Right lobe of liver (tissue), 6 donors: Measurements from ENCODE around the gene VSTM2B. TPM values are rescaled to one million over a fixed set of nuclear protein-coding genes. Genes with fewer than 3 reads are reported as not detected.

Experiments used
- ATAC-seq, 4 donors: fragments of 200-7000 bp; cut with Tn5 transposase; one replicate each; pipeline ENCODE4 v1.9.1; 2020; ENCODE audit warnings: mild to moderate bottlenecking in 4 of 4, moderate library complexity in 4 of 4
- DNase-seq, 3 donors: peaks; one replicate each; pipeline ENCODE4 v3.0.0-alpha.2; 2020
- H3K27ac ChIP-seq, 3 donors: fragments of 200-600 bp; one replicate each; pipeline ENCODE4 v1.8.0; 2022
- H3K27me3 ChIP-seq, 2 donors: fragments of 200-600 bp; one replicate each; pipeline ENCODE4 v1.8.0; 2022
- H3K36me3 ChIP-seq, 4 donors: fragments of 200-600 bp; sonication (generic) in 1 of 4; one replicate each; pipeline versions ENCODE4 v1.5.1 to v1.8.0; 2017 to 2022; ENCODE audit warnings: control low read depth in 1 of 4
- H3K4me1 ChIP-seq, 4 donors: fragments of 200-600 bp; sonication (generic) in 1 of 4; one replicate each; pipeline versions ENCODE4 v1.5.1 to v1.8.0; 2017 to 2022; ENCODE audit warnings: control low read depth in 1 of 4
- H3K4me3 ChIP-seq, 3 donors: fragments of 200-600 bp; one replicate each; pipeline ENCODE4 v1.8.0; 2022
- H3K9me3 ChIP-seq, 4 donors: fragments of 200-600 bp; sonication (generic) in 1 of 4; one replicate each; pipeline versions ENCODE4 v1.5.1 to v1.8.0; 2017 to 2022; ENCODE audit warnings: control low read depth in 1 of 4
- POLR2A ChIP-seq: fragments of 450-650 bp; IDR thresholded peaks from one replicate; pipeline ENCODE4 v1.6.1; 2017; ENCODE audit warnings: antibody characterized with exemption, mild to moderate bottlenecking
- WGBS: methylation state at CpG from one replicate; pipeline ENCODE4 v1.1.6; 2018; ENCODE audit warnings: low coverage, low lambda C conversion rate; ENCODE audit not compliant: insufficient coverage; ENCODE audit errors: missing lambda C conversion rate; 5-methylcytosine and 5-hydroxymethylcytosine counted together
- intact Hi-C, 2 donors: fragments of 100-400 bp; cut with DNase I; formaldehyde crosslinking; loops; one replicate each; pipeline versions ENCODE4 v1.11.2 to v1.14.1; 2022
- total RNA-seq, 6 experiments: library from RNA; depleted of rRNA in 2 of 6; stranded (reverse); fragments of >200 nt in 2 of 6; fragmentation: NEBNext Ultra II Directional in 3 of 6; extraction: Animal tissue kit (Norgen Biotek cat#: 25700) in 3 of 6; gene quantifications; one replicate each; pipeline versions ENCODE4 v1.1.0 to v1.2.4, GENCODE V29; 2016 to 2023
- TF ChIP-seq, protein P1 (sequence below), 4 donors: fragments of 200-600 bp in 3 of 4; fragments of 450-650 bp in 1 of 4; IDR thresholded peaks; one replicate each; pipeline versions ENCODE4 v1.5.1 to v1.8.0; 2016 to 2022; ENCODE audit warnings: antibody characterized with exemption in 4 of 4, mild to moderate bottlenecking in 2 of 4
- donor health status: DM: no; HTN: yes; CAD: no.
- donor health status: DM: no; HTN: no; CAD: no.
- donor health status: DM: no; HTN: no; CAD: no.
- donor health status: DM: no; HTN: yes; CAD: no.
- donor health status: DM: no; HTN: yes; CAD: no.

The VSTM2B gene
- total RNA-seq, 6 experiments from 2014 or later, result not detected

DNA sequence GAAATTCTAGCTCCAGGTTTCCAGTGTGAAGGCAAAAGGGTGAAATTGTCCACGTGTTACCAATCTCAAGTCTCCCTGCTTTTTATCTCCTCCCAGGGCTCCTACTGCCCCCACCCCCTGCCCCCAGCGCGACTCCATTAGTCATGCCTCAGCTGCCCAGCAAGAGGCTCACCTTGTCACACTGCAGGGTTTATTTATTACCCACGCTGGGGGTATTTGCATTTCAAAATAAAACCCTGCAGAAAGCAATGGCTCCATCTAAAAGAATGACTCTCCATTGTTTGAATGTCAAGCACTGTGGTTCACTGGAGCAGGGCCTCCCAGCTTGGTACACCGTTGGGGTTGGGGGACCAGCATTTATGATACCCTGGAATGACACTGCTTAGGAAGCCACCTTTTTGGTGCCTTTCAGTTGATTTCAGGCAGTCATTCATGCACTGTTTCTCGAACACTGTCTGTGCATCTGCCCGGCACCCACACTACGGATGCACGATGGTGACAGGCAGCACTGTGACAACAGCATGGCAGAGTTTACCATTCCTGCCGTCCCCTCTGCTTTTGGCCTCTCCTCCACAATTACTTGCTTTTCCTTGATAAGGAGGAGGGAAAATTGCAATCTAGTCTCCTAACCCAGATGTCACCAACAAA lies 70.4 kb downstream of the VSTM2B start:
- no peaks in the 10 kb centered on the region for H3K4me1 ChIP-seq
- no peak overlapping the region for H3K4me3 ChIP-seq
- no peak overlapping the region for H3K27ac ChIP-seq
- ATAC-seq (no peak), DNase-seq (no peak)
- no peaks in the 10 kb centered on the region for H3K27me3 ChIP-seq
- intact Hi-C loops, result no loop called here
- H3K9me3 ChIP-seq, result no peaks in the 10 kb centered on the region
- 16% methylated on average over 9 of the region's 10 CpGs for WGBS
- no peaks in the 10 kb centered on the region for H3K36me3 ChIP-seq
- no peak for TF ChIP-seq POLR2A
- TF ChIP-seq, protein P1, sequence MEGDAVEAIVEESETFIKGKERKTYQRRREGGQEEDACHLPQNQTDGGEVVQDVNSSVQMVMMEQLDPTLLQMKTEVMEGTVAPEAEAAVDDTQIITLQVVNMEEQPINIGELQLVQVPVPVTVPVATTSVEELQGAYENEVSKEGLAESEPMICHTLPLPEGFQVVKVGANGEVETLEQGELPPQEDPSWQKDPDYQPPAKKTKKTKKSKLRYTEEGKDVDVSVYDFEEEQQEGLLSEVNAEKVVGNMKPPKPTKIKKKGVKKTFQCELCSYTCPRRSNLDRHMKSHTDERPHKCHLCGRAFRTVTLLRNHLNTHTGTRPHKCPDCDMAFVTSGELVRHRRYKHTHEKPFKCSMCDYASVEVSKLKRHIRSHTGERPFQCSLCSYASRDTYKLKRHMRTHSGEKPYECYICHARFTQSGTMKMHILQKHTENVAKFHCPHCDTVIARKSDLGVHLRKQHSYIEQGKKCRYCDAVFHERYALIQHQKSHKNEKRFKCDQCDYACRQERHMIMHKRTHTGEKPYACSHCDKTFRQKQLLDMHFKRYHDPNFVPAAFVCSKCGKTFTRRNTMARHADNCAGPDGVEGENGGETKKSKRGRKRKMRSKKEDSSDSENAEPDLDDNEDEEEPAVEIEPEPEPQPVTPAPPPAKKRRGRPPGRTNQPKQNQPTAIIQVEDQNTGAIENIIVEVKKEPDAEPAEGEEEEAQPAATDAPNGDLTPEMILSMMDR (IDR thresholded peaks at IDR 0.05), result no peak

DNA sequence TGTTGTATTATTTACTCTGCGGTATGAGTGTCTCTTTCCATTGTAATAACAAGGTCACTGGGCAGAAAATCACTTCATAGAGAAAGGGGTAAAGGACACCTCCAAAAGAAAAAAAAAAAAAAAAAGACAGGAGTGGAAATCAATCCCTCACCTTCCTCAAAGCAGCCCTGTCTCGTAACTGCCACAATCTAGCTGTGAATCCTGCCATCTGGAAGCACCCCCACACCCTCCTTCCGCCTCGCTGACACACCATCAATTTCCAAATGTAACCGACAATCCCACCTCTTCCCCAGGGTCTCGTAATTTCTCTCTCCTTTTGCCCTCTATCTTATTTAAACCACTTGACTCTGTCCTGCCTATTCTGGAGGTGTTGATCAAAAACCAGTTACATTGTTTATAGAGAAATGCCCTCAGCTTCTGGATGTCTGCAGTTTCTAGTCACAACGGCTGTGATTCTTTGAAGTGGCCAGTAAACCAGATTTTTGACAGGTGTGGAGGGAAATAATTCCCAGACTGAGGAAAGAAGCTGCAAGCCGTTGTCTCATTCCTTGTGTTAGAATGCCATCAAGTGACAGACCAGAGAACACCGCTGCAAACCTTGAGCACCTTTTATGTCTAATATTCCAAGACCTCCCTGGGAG lies 71.2 kb downstream of the VSTM2B start:
- Histone ChIP-seq H3K9me3 (no peaks in the 10 kb centered on the region), H3K4me3 (no peak overlapping the region), H3K27ac (no peak overlapping the region), H3K27me3 (no peaks in the 10 kb centered on the region), H3K4me1 (no peaks in the 10 kb centered on the region), H3K36me3 (no peaks in the 10 kb centered on the region)
- 23% methylated on average over 9 of the region's 9 CpGs for WGBS
- DNase-seq (no peak), ATAC-seq (no peak)
- TF ChIP-seq, protein P1 (IDR thresholded peaks at IDR 0.05), result no peak
- TF ChIP-seq POLR2A, result no peak
- intact Hi-C loops, result no loop called here

DNA sequence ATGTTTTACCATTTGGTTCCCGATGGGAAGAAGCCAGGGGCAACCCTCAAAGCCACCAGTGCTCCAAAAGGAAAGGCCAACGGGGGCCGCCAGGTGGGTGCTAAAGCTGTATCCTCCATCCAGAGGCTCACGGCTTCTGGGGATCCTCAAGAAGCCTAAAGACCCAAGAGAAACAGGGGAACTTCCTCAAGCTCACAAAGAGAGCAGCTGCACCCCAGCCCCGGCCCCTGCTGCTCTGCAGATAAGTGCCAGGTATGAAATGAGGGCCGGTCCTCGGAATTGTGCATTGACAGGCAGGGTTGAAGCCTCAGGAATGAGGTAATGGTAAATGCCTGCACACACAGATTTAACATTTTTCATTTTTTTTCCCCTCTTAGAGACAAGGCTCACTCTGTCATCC lies 72.2 kb downstream of the VSTM2B start:
- intact Hi-C loops, result no loop called here
- no peaks in the 10 kb centered on the region for H3K9me3 ChIP-seq
- no peaks in the 10 kb centered on the region for H3K36me3 ChIP-seq
- 50% methylated on average over 1 of the region's 7 CpGs for WGBS
- no peaks in the 10 kb centered on the region for H3K27me3 ChIP-seq
- TF ChIP-seq, protein P1 (IDR thresholded peaks at IDR 0.05), result no peak
- no peak for TF ChIP-seq POLR2A
- no peak overlapping the region for H3K4me3 ChIP-seq
- no peak for ATAC-seq
- no peaks in the 10 kb centered on the region for H3K4me1 ChIP-seq
- no peak for DNase-seq
- H3K27ac ChIP-seq, result no peak overlapping the region

DNA sequence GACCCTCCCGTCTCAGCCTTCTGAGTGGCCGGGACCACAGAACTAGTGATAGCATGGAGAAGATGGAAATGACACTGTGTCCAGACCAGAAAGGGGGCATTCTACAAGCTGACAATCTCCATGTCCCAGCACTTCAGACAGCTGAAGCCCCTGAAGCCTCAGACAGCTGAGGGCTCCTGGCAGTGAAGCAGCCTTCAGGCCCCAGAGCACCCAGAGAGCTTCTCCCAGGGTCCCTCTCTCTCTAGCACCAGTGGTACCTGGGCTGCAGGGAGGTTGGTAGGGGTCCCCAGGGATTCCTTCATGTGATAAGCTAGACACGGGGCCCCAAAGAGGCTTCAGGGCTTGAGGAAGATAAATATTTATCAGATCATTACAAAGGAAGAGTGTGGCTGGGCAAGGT lies 72.7 kb downstream of the VSTM2B start:
- Histone ChIP-seq H3K36me3 (no peaks in the 10 kb centered on the region), H3K27ac (no peak overlapping the region), H3K4me3 (no peak overlapping the region), H3K4me1 (no peaks in the 10 kb centered on the region), H3K9me3 (no peaks in the 10 kb centered on the region), H3K27me3 (no peaks in the 10 kb centered on the region)
- DNase-seq, result no peak
- no peak for ATAC-seq
- no peak for TF ChIP-seq POLR2A
- TF ChIP-seq, protein P1 (IDR thresholded peaks at IDR 0.05), result no peak
- WGBS, result 35% methylated on average over 3 of the region's 3 CpGs
- intact Hi-C loops, result no loop called here
